Measurements from ENCODE around the gene ARID3A.

GRCh38 chr19:988510-988909, 62.7 kb downstream of the ARID3A start:
- TF ChIP-seq CTCF (IDR thresholded peaks at IDR 0.05; ENCODE audit: control extremely low read depth in 1 of 3, insufficient read depth in 1 of 3, low read depth in 1 of 3, low read length in 3 of 3) (no peak), SIN3A (conservative IDR thresholded peaks at IDR 0.05 in 1 of 2, IDR thresholded peaks at IDR 0.05 in 1 of 2; ENCODE audit: low read depth in 1 of 2, low read length in 2 of 2) (no peak), EP300 (IDR thresholded peaks at IDR 0.05; ENCODE audit: borderline replicate concordance in 1 of 2, low read depth in 2 of 2, low read length in 2 of 2) (no peak), POLR2A (IDR thresholded peaks at IDR 0.05; ENCODE audit: control extremely low read depth in 1 of 2, low read depth in 2 of 2, low read length in 2 of 2) (no peak), CEBPB (IDR thresholded peaks at IDR 0.05; ENCODE audit: low read depth, low read length) (no peak), GABPA (IDR thresholded peaks at IDR 0.05; ENCODE audit: borderline replicate concordance, insufficient read depth, low read length) (no peak)
